Left ventricle myocardium inferior (tissue), 1 donor: Measurements from ENCODE around the gene DPP9. TPM values are rescaled to one million over a fixed set of nuclear protein-coding genes. Genes with fewer than 3 reads are reported as not detected.
A peak's percentile ranks its signal among the peaks of the same experiment; 100 is the strongest.
"Not testable (repeated sequence)": the region's sequence is repeated elsewhere in the genome, so short reads cannot be mapped to it uniquely, and the experiment has no call there.

ENCODE experiments used
- DNase-seq: peaks from one replicate; pipeline ENCODE4 v3.0.0-alpha.2; 2020
- H3K27ac ChIP-seq: fragments of 200-600 bp; replicated peaks from 2 replicates; pipeline ENCODE4 v1.8.0; 2021
- H3K27me3 ChIP-seq: fragments of 200-600 bp; 2 replicates; pipeline ENCODE4 v1.8.0; 2021; ENCODE audit warnings: low read depth
- H3K36me3 ChIP-seq: fragments of 200-600 bp; 2 replicates; pipeline ENCODE4 v1.8.0; 2021
- H3K4me1 ChIP-seq: fragments of 200-600 bp; 2 replicates; pipeline ENCODE4 v1.8.0; 2021
- H3K4me3 ChIP-seq: fragments of 200-600 bp; 2 replicates; pipeline ENCODE4 v1.8.0; 2021; ENCODE audit warnings: mild to moderate bottlenecking, moderate library complexity
- H3K9me3 ChIP-seq: fragments of 200-600 bp; replicated peaks from 2 replicates; pipeline ENCODE4 v1.8.0; 2021
- CTCF ChIP-seq: fragments of 200-600 bp; IDR thresholded peaks from 2 replicates; pipeline ENCODE4 v1.8.0; 2021; ENCODE audit warnings: antibody characterized with exemption, mild to moderate bottlenecking, borderline replicate concordance
- intact Hi-C: fragments of 100-400 bp; cut with micrococcal nuclease; formaldehyde crosslinking; loops from one replicate; pipeline ENCODE4 v1.11.0; 2022
- total RNA-seq: library from RNA; stranded (reverse); fragmentation: NEBNext Ultra II Directional; extraction: Animal tissue kit (Norgen Biotek cat#: 25700); gene quantifications from one replicate; pipeline ENCODE4 v1.2.1, GENCODE V29; 2021
- donor health status: DM: no; HTN: yes; CAD: no; lungs with severe emphysema.

DPP9 gene
- total RNA-seq, 1 donor from 2014 or later, result 52.5 TPM

- intact Hi-C loops, result no loop called here
- no peak overlapping the region for H3K4me3 ChIP-seq
- H3K4me1 ChIP-seq, result peaks cover 68% of the 10 kb centered on the region
- H3K9me3 ChIP-seq, result no peaks in the 10 kb centered on the region
- no peaks in the 10 kb centered on the region for H3K27me3 ChIP-seq
- no peak for TF ChIP-seq CTCF
- peaks cover 70% of the 10 kb centered on the region for H3K36me3 ChIP-seq
- H3K27ac ChIP-seq, result no peak overlapping the region
- DNase-seq, result no peak
Observed at GRCh38 chr19:4717966-4718701, 5.5 kb downstream of the DPP9 start.

GRCh38 chr19:4717191-4717965 lies 6.3 kb downstream of the DPP9 start:
- H3K4me1 ChIP-seq, result peaks cover 68% of the 10 kb centered on the region
- no peak overlapping the region for H3K27ac ChIP-seq
- H3K4me3 ChIP-seq, result no peak overlapping the region
- TF ChIP-seq CTCF, result no peak
- no peak for DNase-seq
- intact Hi-C loops, result no loop called here
- H3K27me3 ChIP-seq, result no peaks in the 10 kb centered on the region
- H3K36me3 ChIP-seq, result peaks cover 78% of the 10 kb centered on the region
- H3K9me3 ChIP-seq, result no peaks in the 10 kb centered on the region

GRCh38 chr19:4715529-4716221 lies 8.0 kb downstream of the DPP9 start:
- no peak for DNase-seq
- intact Hi-C loops, result no loop called here
- Histone ChIP-seq H3K36me3 (peaks cover 83% of the 10 kb centered on the region), H3K27me3 (no peaks in the 10 kb centered on the region), H3K27ac (peak overlapping the region; percentile 91), H3K9me3 (no peaks in the 10 kb centered on the region), H3K4me1 (peaks cover 58% of the 10 kb centered on the region), H3K4me3 (no peak overlapping the region)
- TF ChIP-seq CTCF, result no peak

GRCh38 chr19:4715178-4715528 lies 8.5 kb downstream of the DPP9 start:
- H3K4me3 ChIP-seq, DNase-seq, H3K27me3 ChIP-seq, intact Hi-C loops, H3K9me3 ChIP-seq: not testable (repeated sequence)
- Histone ChIP-seq H3K27ac (peak overlapping the region; percentile 91), H3K4me1 (peaks cover 59% of the 10 kb centered on the region), H3K36me3 (peaks cover 86% of the 10 kb centered on the region)

- no peak for TF ChIP-seq CTCF
- H3K27me3 ChIP-seq, result no peaks in the 10 kb centered on the region
- peaks cover 79% of the 10 kb centered on the region for H3K36me3 ChIP-seq
- no peaks in the 10 kb centered on the region for H3K9me3 ChIP-seq
- peak overlapping the region; percentile 91 for H3K27ac ChIP-seq
- intact Hi-C loops, result no loop called here
- H3K4me1 ChIP-seq, result peaks cover 70% of the 10 kb centered on the region
- no peak for DNase-seq
- H3K4me3 ChIP-seq, result peak overlapping the region; percentile 31
Observed at GRCh38 chr19:4714016-4714415, 9.6 kb downstream of the DPP9 start.
